ENCODE data around the gene LAIR1. TPM values are rescaled to one million over a fixed set of nuclear protein-coding genes. Genes with fewer than 3 reads are reported as not detected.
"Not testable (repeated sequence)": the region's sequence is repeated elsewhere in the genome, so short reads cannot be mapped to it uniquely, and the experiment has no call there.

Gene LAIR1
- polyA plus RNA-seq, 1 donor = 3.2 TPM

- DNase-seq = no peak
These were observed 14.5 kb upstream of the LAIR1 start for GRCh38 chr19:54379187-54379678.

- no peak for DNase-seq
These were observed 12.0 kb upstream of the LAIR1 start for GRCh38 chr19:54376610-54377285.

- DNase-seq = not testable (repeated sequence)
These were observed 10.6 kb upstream of the LAIR1 start for GRCh38 chr19:54375181-54375938.

GRCh38 chr19:54373781-54374631 lies 9.3 kb upstream of the LAIR1 start:
- DNase-seq = no peak

- not testable (repeated sequence) for DNase-seq
These were observed 6.7 kb upstream of the LAIR1 start for GRCh38 chr19:54371453-54371852.

- DNase-seq = not testable (repeated sequence)
These were observed 5.7 kb upstream of the LAIR1 start for GRCh38 chr19:54370434-54370796.

GRCh38 chr19:54369688-54370433 lies 5.1 kb upstream of the LAIR1 start:
- DNase-seq = not testable (repeated sequence)

- DNase-seq = no peak
These were observed 4.5 kb upstream of the LAIR1 start for GRCh38 chr19:54369082-54369687.

GRCh38 chr19:54366811-54367210 lies 2.1 kb upstream of the LAIR1 start:
- no peak for DNase-seq

- DNase-seq = not testable (repeated sequence)
These were observed 1.1 kb upstream of the LAIR1 start for GRCh38 chr19:54365798-54366197.

- not testable (repeated sequence) for DNase-seq
These were observed 2.9 kb downstream of the LAIR1 start for GRCh38 chr19:54361680-54362422.

GRCh38 chr19:54359149-54359820 lies 5.4 kb downstream of the LAIR1 start:
- DNase-seq = not testable (repeated sequence)

- no peak for DNase-seq
These were observed 7.3 kb downstream of the LAIR1 start for GRCh38 chr19:54357381-54357780.

GRCh38 chr19:54356444-54357056 lies 8.2 kb downstream of the LAIR1 start:
- DNase-seq = no peak

- no peak for DNase-seq
These were observed 9.1 kb downstream of the LAIR1 start for GRCh38 chr19:54355675-54356074.

- DNase-seq = no peak
These were observed 10.0 kb downstream of the LAIR1 start for GRCh38 chr19:54354761-54355160.

- no peak for DNase-seq
These were observed 12.2 kb downstream of the LAIR1 start for GRCh38 chr19:54352546-54352945.

- DNase-seq = no peak
These were observed 12.7 kb downstream of the LAIR1 start for GRCh38 chr19:54352041-54352440.

GRCh38 chr19:54351474-54351873 lies 13.3 kb downstream of the LAIR1 start:
- DNase-seq = no peak
